K562 (cell line): Measurements from ENCODE around the gene XPO1. TPM values are rescaled to one million over a fixed set of nuclear protein-coding genes. Genes with fewer than 3 reads are reported as not detected.
A peak's percentile ranks its signal among the peaks of the same experiment; 100 is the strongest.

Experiments
- CEBPB ChIP-seq: fragments of 450-650 bp; IDR thresholded peaks from 2 replicates; pipeline ENCODE4 v1.6.1; 2016; ENCODE audit warnings: missing genetic modification characterization, missing compliant biosample characterization
- CEBPZ ChIP-seq: fragments of 150-350 bp; IDR thresholded peaks from 2 replicates; pipeline ENCODE4 v1.6.1; 2014; ENCODE audit warnings: low read depth, mild to moderate bottlenecking, low read length, borderline replicate concordance
- CREB1 ChIP-seq, 2 experiments: sonication (generic) in 1 of 2; formaldehyde crosslinking in 1 of 2; IDR thresholded peaks; 2 replicates each; pipeline versions ENCODE4 v1.6.1 to v1.8.0; 2012 to 2022; ENCODE audit warnings: inconsistent platforms in 1 of 2, mild to moderate bottlenecking in 1 of 2, missing genetic modification reagents in 1 of 2, moderate library complexity in 1 of 2
- MEF2D ChIP-seq: conservative IDR thresholded peaks from 2 replicates; pipeline ENCODE4 v1.6.1; 2016; ENCODE audit warnings: low read depth, missing genetic modification characterization, missing compliant biosample characterization
- NCOA2 ChIP-seq, 2 experiments: fragments of 450-650 bp; IDR thresholded peaks; 2 replicates each; pipeline ENCODE4 v1.6.1; 2018; ENCODE audit warnings: mild to moderate bottlenecking in 2 of 2, moderate library complexity in 1 of 2; ENCODE audit not compliant: partially characterized antibody in 2 of 2
- NR4A1 ChIP-seq, 2 experiments: fragments of 250-450 bp in 1 of 2; fragments of 450-650 bp in 1 of 2; sonication (Bioruptor Pico) in 1 of 2; IDR thresholded peaks; 2 replicates each; pipeline versions ENCODE4 v1.4.0 to v1.6.1; 2016 to 2020; ENCODE audit warnings: mild to moderate bottlenecking in 2 of 2, missing compliant biosample characterization in 1 of 2, missing genetic modification characterization in 1 of 2, moderate library complexity in 1 of 2
- PHB ChIP-seq: fragments of 250-450 bp; sonication (Bioruptor Pico); IDR thresholded peaks from 2 replicates; pipeline ENCODE4 v1.5.0; 2021
- PHTF2 ChIP-seq: fragments of 250-450 bp; sonication (Bioruptor Pico); IDR thresholded peaks from 2 replicates; pipeline ENCODE4 v1.5.0; 2021; ENCODE audit warnings: mild to moderate bottlenecking
- RAD51 ChIP-seq: fragments of 450-650 bp; IDR thresholded peaks from 2 replicates; pipeline ENCODE4 v1.7.1; 2016; ENCODE audit warnings: low read depth, mild to moderate bottlenecking, borderline replicate concordance
- SFPQ ChIP-seq: fragments of 200-400 bp; formaldehyde crosslinking; IDR thresholded peaks from 2 replicates; pipeline ENCODE4 v1.6.1; 2017; ENCODE audit warnings: mild to moderate bottlenecking, low read depth, low read length, moderate library complexity
- SRF ChIP-seq, 2 experiments: fragments of 250-450, 450-650 bp in 1 of 2; sonication (Bioruptor Pico) in 1 of 2; sonication (generic) in 1 of 2; formaldehyde crosslinking; IDR thresholded peaks; 2 replicates each; pipeline versions ENCODE4 v1.5.0 to v1.5.1; 2020 to 2022; ENCODE audit warnings: mild to moderate bottlenecking in 1 of 2, missing genetic modification reagents in 1 of 2
- ZBTB34 ChIP-seq: fragments of 250-450 bp; sonication (Bioruptor Pico); IDR thresholded peaks from 2 replicates; pipeline ENCODE4 v1.8.0; 2021; ENCODE audit warnings: mild to moderate bottlenecking, moderate library complexity
- ZSCAN32 ChIP-seq: fragments of 450-650 bp; formaldehyde crosslinking; IDR thresholded peaks from 2 replicates; pipeline ENCODE4 v1.4.0; 2020; ENCODE audit warnings: mild to moderate bottlenecking, moderate library complexity
- polyA plus RNA-seq, 8 experiments: library from polyadenylated mRNA; depleted of rRNA in 4 of 8; stranded (reverse) in 5 of 8; unstranded in 3 of 8; fragments of >200 nt; fragmentation: Nextera tagmentation in 2 of 8; fragmentation: Illumina TruSeq in 1 of 8; extraction: Ambion mirVana in 2 of 8; extraction: Trizol in 1 of 8; gene quantifications; 2 replicates each; pipeline versions ENCODE4 v1.2.1 to v1.2.3, GENCODE V29; 2011 to 2014; ENCODE audit warnings: inconsistent platforms in 1 of 8, missing spikeins in 1 of 8
- total RNA-seq, 7 experiments: library from RNA; depleted of rRNA in 6 of 7; stranded (reverse); fragments of >200 nt in 6 of 7; fragmentation: Illumina TruSeq in 2 of 7; extraction: Trizol in 2 of 7; gene quantifications; 2 replicates each; pipeline versions ENCODE4 v1.2.1 to v1.2.3, GENCODE V29; 2011 to 2021; ENCODE audit warnings: low replicate concordance in 1 of 7

XPO1 gene
- total and polyA plus RNA-seq, 9 of the 15 experiments (the other 6 are each of a cell fraction or from before 2014, with no cell fraction given): 86.2 to 307 (median 216) TPM

- TF ChIP-seq SFPQ: no peak
- TF ChIP-seq RAD51: peak; percentile 80
- no peak for TF ChIP-seq CEBPZ
- TF ChIP-seq MEF2D (tag): no peak
- TF ChIP-seq ZSCAN32 (CRISPR knock-in tag): no peak
- TF ChIP-seq NCOA2 (IDR thresholded peaks at IDR 0.05; ENCODE audit: partially characterized antibody in 2 of 2): no peak
- TF ChIP-seq ZBTB34: no peak
- 0 out of 4 replicates have a peak, but pooled peaks of 1 of the 2 experiments have one; percentile 18 for TF ChIP-seq SRF (CRISPR knock-in tag; IDR thresholded peaks at IDR 0.05)
- TF ChIP-seq PHB (CRISPR knock-in tag): no peak
- no peak for TF ChIP-seq CEBPB (tag)
- peak; percentile 33; the same call in 1 of the 2 replicates for TF ChIP-seq CREB1 (IDR thresholded peaks at IDR 0.05)
- no peak for TF ChIP-seq CREB1 (CRISPR knock-in tag; IDR thresholded peaks at IDR 0.05)
- TF ChIP-seq PHTF2 (CRISPR knock-in tag): no peak
- no peak for TF ChIP-seq NR4A1 (CRISPR knock-in tag; IDR thresholded peaks at IDR 0.05)
- no peak for TF ChIP-seq NR4A1 (tag; IDR thresholded peaks at IDR 0.05)
Observed at GRCh38 chr2:61536572-61537276, 1.4 kb downstream of the XPO1 start (continued).
